GM21529 (cell line): ENCODE results near the gene SCML1.

Experiments used
- ATAC-seq: cut with Tn5 transposase; IDR thresholded peaks from one replicate; pipeline ENCODE4 v1.9.1; 2021; ENCODE audit not compliant: unreplicated experiment

SCML1 gene

GRCh38 chrX:17788956-17789562 is 51.8 kb downstream of the SCML1 start:
- no peak for ATAC-seq

GRCh38 chrX:17792826-17793225 is 55.5 kb downstream of the SCML1 start:
- no peak for ATAC-seq

DNA sequence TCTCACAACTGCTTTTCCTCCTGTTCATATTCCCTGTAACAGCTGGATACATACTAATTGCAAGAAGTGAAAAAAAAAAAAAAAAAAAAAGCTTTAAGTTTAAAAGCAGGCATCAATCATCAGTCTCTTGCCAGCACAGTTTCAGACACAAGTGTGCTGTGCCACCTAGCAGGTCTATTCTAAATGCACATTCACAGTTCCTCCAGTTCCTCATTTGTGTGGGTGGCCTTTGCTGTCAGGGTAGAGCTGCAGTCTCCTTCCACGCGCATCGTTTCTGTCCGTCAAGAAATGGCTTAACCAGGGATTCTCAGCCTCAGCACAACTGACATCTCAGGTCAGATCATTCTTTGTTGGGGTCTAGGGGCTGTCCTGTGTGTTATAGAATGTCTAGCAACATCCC is 61.6 kb downstream of the SCML1 start:
- no peak for ATAC-seq

DNA sequence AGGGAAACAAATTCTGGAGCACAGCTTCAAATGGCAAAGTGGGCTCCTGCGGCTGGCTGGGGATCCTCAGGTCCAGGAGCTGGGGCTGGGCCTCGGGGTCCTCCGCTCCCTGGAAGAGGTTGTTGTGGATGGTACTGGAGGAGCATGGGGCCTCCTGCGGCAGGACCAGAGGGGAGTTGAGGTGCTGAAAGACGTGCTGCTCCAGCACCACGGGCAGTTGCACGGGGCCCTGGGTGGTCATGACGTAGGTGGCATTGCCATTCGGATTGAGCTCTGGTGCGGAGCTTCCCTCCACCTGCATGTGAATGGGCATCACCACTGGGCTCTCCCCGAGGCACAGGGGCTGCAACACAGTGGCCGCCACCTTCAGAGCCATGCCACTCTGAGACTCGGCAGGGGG is 64.1 kb downstream of the SCML1 start:
- no peak for ATAC-seq

GRCh38 chrX:17802756-17803155 is 65.5 kb downstream of the SCML1 start:
- ATAC-seq = no peak

DNA sequence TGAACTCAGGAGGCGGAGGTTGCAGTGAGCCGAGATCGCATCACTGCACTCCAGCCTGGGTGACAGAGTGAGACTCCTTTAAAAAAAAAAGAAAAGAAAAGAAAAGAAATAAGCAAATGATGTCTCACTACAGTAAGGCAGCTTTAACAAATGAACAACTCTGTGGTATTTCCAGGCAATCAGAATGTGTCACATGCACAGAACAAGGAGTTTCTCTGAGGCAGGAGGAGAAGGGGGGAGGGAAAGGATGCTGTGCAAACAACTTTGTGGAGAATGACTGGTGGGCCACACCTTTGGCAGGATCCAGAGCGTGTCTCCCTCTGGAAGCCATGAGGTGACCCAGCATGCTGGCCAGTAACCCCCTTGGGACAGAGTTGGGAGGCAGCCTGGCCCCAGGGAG is 66.2 kb downstream of the SCML1 start:
- ATAC-seq = no peak
